Kidney (tissue), 14 donors: ENCODE measurements around the gene ZNF836. TPM values are rescaled to one million over a fixed set of nuclear protein-coding genes. Genes with fewer than 3 reads are reported as not detected.

Experiments used
- DNase-seq, 5 donors: peaks; one replicate each; pipeline ENCODE4 v3.0.0-alpha.2; 2013 to 2020
- FAIRE-seq: peaks from 2 replicates; lab custom pipeline; 2012; peaks lifted over from hg19 to GRCh38; lab: Jason Lieb, UNC
- H3K27ac ChIP-seq, 2 donors: one replicate each; pipeline ENCODE4 v1.7.0; 2013; ENCODE audit warnings: low read depth in 2 of 2, low read length in 2 of 2, inconsistent platforms in 1 of 2
- H3K27me3 ChIP-seq: one replicate; pipeline ENCODE4 v1.7.1; 2013; ENCODE audit warnings: low read length, inconsistent platforms; ENCODE audit not compliant: control insufficient read depth, insufficient read depth
- H3K36me3 ChIP-seq, 3 donors: one replicate each; pipeline versions ENCODE4 v1.7.0 to v1.7.1; 2013; ENCODE audit warnings: low read length in 3 of 3, control low read depth in 1 of 3, inconsistent platforms in 1 of 3; ENCODE audit not compliant: insufficient read depth in 3 of 3, control insufficient read depth in 2 of 3
- H3K4me1 ChIP-seq, 3 donors: one replicate each; pipeline versions ENCODE4 v1.7.0 to v1.7.1; 2013; ENCODE audit warnings: low read length in 3 of 3, inconsistent platforms in 1 of 3, low read depth in 1 of 3; ENCODE audit not compliant: control insufficient read depth in 2 of 3, insufficient read depth in 2 of 3
- H3K4me3 ChIP-seq, 3 donors: one replicate each; pipeline versions ENCODE4 v1.7.0 to v1.8.1; 2013; ENCODE audit warnings: low read length in 3 of 3, control low read depth in 1 of 3, inconsistent platforms in 1 of 3
- H3K9ac ChIP-seq, 3 donors: one replicate each; pipeline versions ENCODE4 v1.7.0 to v1.7.1; 2013; ENCODE audit warnings: low read length in 3 of 3, control low read depth in 1 of 3, inconsistent platforms in 1 of 3
- H3K9me3 ChIP-seq, 3 donors: one replicate each; pipeline versions ENCODE4 v1.7.0 to v1.7.1; 2013; ENCODE audit warnings: low read length in 3 of 3, control low read depth in 1 of 3, inconsistent platforms in 1 of 3; ENCODE audit not compliant: control insufficient read depth in 2 of 3, insufficient read depth in 1 of 3
- intact Hi-C: fragments of 100-400 bp; cut with DNase I; formaldehyde crosslinking; loops from one replicate; pipeline ENCODE4 v1.11.1; 2022
- polyA plus RNA-seq: library from polyadenylated mRNA; stranded (reverse); fragments of 350-450 nt; fragmentation: Illumina TruSeq; extraction: RNeasy Lipid Tissue Mini Kit (QIAGEN cat#74804); gene quantifications from one replicate; pipeline ENCODE4 v1.2.3, GENCODE V29; 2014; ENCODE audit warnings: low read depth, low replicate concordance; ENCODE audit not compliant: insufficient read depth
- total RNA-seq: library from RNA; stranded (reverse); fragmentation: NEBNext Ultra II Directional; extraction: Animal tissue kit (Norgen Biotek cat#: 25700); gene quantifications from one replicate; pipeline ENCODE4 v1.2.1, GENCODE V29; 2021
- TF ChIP-seq, protein P1 (sequence below): IDR thresholded peaks from 3 replicates; pipeline ENCODE4 v1.5.1; 2012; ENCODE audit warnings: mild to moderate bottlenecking, moderate library complexity, borderline replicate concordance; ENCODE audit not compliant: insufficient read depth; ENCODE audit errors: extremely low read depth
- donor health status: control.
- donor health status: control.
- donor health status: control.
- donor health status: control.
- donor health status: control.
- donor health status: DM: yes; HTN: yes; CAD: no.
- donor health status: Normal renal cell carcinoma (clear cell type).

The ZNF836 gene
- total and polyA plus RNA-seq, 2 donors from 2014 or later = 7.1 to 21.9 TPM

DNA sequence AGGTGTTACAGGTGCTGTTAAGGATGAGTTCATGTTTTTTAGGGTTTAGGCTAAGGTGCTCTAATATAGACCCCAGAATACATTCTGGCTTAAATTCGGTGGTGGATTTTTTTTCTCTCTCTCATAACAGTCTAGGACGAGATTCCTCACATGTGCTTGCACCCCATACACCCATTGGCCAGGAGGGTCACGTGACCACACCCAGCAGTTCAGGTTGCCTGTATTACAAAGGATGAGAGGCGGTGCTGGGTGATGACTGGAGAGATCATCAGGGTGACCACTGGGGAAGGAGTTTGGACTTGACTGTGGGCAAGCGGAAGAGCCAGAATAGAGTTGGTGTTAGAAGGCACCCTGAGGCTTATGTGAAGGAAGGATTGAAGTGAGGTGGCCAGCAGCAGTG, 46.2 kb upstream of the ZNF836 start:
- no peaks in the 10 kb centered on the region for H3K9me3 ChIP-seq
- no peaks in the 10 kb centered on the region for H3K27me3 ChIP-seq
- H3K27ac ChIP-seq = no peak overlapping the region
- H3K9ac ChIP-seq = no peak overlapping the region
- H3K4me1 ChIP-seq = no peaks in the 10 kb centered on the region
- TF ChIP-seq, protein P1, sequence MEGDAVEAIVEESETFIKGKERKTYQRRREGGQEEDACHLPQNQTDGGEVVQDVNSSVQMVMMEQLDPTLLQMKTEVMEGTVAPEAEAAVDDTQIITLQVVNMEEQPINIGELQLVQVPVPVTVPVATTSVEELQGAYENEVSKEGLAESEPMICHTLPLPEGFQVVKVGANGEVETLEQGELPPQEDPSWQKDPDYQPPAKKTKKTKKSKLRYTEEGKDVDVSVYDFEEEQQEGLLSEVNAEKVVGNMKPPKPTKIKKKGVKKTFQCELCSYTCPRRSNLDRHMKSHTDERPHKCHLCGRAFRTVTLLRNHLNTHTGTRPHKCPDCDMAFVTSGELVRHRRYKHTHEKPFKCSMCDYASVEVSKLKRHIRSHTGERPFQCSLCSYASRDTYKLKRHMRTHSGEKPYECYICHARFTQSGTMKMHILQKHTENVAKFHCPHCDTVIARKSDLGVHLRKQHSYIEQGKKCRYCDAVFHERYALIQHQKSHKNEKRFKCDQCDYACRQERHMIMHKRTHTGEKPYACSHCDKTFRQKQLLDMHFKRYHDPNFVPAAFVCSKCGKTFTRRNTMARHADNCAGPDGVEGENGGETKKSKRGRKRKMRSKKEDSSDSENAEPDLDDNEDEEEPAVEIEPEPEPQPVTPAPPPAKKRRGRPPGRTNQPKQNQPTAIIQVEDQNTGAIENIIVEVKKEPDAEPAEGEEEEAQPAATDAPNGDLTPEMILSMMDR = no peak
- FAIRE-seq (no peak), DNase-seq (no peak)
- no peak overlapping the region for H3K4me3 ChIP-seq
- H3K36me3 ChIP-seq = peaks cover 29 to 84% (median 76%) of the 10 kb centered on the region in 3 donors
- intact Hi-C loops = no loop called here

DNA sequence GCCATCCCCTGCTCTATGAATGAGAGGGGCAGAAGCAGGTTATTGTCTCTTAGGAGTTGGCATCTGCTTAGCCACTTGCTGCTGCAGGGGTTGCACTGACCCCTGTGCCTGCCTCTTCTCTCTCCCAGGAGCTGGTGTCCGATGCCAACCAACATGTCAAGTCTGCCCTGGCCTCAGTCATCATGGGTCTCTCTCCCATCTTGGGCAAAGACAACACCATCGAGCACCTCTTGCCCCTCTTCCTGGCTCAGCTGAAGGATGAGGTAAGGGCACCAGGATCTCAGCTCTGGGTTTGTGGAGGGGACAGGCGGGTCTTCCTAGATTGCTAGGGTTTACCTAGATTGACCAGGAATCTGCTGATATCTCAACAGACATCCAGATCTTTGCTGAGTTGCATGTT, 45.0 kb upstream of the ZNF836 start:
- FAIRE-seq (no peak), DNase-seq (no peak)
- no peaks in the 10 kb centered on the region for H3K27me3 ChIP-seq
- no peak overlapping the region for H3K27ac ChIP-seq
- H3K4me3 ChIP-seq = no peak overlapping the region
- H3K36me3 ChIP-seq = peaks cover 29 to 86% (median 79%) of the 10 kb centered on the region in 3 donors
- no peaks in the 10 kb centered on the region for H3K9me3 ChIP-seq
- intact Hi-C loops = no loop called here
- H3K9ac ChIP-seq = no peak overlapping the region
- H3K4me1 ChIP-seq = no peaks in the 10 kb centered on the region
- TF ChIP-seq, protein P1 = no peak

DNA sequence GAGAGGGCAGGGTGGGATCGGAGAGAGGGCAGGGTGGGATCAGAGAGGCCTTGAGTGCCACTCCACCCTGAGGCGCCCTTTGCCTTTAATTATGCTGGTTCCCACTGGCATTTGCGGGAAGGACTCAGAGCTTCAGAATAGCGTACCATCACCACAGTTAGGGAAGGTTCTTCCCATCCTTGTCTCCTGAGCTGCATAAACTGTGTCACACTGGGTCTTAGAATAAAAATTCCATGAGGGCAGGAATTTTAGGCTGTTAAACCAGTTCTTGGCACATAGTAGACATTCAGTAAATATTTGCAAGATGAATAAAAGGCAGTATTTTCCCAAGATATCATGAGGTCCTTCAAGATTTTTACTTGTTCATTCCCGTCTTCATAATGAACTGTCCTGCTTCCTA, 42.8 kb upstream of the ZNF836 start:
- peaks cover 17 to 78% (median 71%) of the 10 kb centered on the region in 3 donors for H3K36me3 ChIP-seq
- FAIRE-seq (no peak), DNase-seq (no peak)
- H3K4me3 ChIP-seq = no peak overlapping the region
- H3K9ac ChIP-seq = no peak overlapping the region
- H3K27ac ChIP-seq = no peak overlapping the region
- intact Hi-C loops = no loop called here
- no peaks in the 10 kb centered on the region for H3K9me3 ChIP-seq
- no peaks in the 10 kb centered on the region for H3K4me1 ChIP-seq
- TF ChIP-seq, protein P1 = no peak
- no peaks in the 10 kb centered on the region for H3K27me3 ChIP-seq

DNA sequence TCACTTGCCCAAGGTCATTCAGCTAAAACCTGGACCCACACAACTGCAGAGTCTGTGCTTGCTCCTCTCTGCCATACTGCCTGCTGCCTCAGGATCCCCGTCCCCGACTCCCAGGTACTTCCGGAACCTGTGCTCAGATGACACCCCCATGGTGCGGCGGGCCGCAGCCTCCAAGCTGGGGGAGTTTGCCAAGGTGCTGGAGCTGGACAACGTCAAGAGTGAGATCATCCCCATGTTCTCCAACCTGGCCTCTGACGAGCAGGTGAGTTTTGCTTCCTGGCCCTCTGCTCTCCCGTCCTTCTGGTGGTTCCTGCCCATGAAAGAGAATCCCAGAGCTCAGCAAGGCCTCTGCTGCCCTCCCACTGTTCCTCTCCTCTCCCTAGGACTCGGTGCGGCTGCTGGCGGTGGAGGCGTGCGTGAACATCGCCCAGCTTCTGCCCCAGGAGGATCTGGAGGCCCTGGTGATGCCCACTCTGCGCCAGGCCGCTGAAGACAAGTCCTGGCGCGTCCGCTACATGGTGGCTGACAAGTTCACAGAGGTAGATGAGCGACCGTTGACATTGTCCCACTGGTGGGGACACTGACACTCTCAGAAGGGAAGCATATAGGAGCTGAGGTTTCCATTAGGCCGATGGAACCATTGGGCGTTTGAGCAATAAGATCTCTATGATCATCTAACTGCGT, 41.3 kb upstream of the ZNF836 start:
- DNase-seq = no peak
- no peak overlapping the region for H3K9ac ChIP-seq
- no peak for FAIRE-seq

More for the DNA sequence above, 41.3 kb upstream of the ZNF836 start:
- no peaks in the 10 kb centered on the region for H3K27me3 ChIP-seq
- TF ChIP-seq, protein P1 = no peak
- no peak overlapping the region for H3K27ac ChIP-seq
- intact Hi-C loops = no loop called here
- H3K9me3 ChIP-seq = no peaks in the 10 kb centered on the region
- H3K4me3 ChIP-seq = no peak overlapping the region
- no peaks in the 10 kb centered on the region for H3K4me1 ChIP-seq
- peaks cover 16 to 68% (median 64%) of the 10 kb centered on the region in 3 donors for H3K36me3 ChIP-seq
